ENCODE measurements around the gene MARK2. TPM values are rescaled to one million over a fixed set of nuclear protein-coding genes. Genes with fewer than 3 reads are reported as not detected.

Gene MARK2
- total RNA-seq, 1 donor from 2014 or later, result 25.4 TPM

- peak; percentile 28 for DNase-seq (ENCODE audit: low spot score)
- Mint-ChIP-seq H3K27me3 (ENCODE audit: insufficient read depth, low read depth) (peaks cover 2% of the 10 kb centered on the region), H3K27ac (peak overlapping the region; percentile 39), H3K36me3 (peaks cover 1% of the 10 kb centered on the region), H3K4me1 (peaks cover 55% of the 10 kb centered on the region), H3K9me3 (no peaks in the 10 kb centered on the region), H3K4me3 (peak overlapping the region; percentile 3)
- Histone ChIP-seq H3K9ac (peak overlapping the region; percentile 0), H4K20me1 (ENCODE audit: low read depth) (peaks cover 91% of the 10 kb centered on the region), H3K27ac (peak overlapping the region; percentile 80), H3K4me3 (no peak overlapping the region), H3K27me3 (no peaks in the 10 kb centered on the region), H3K36me3 (no peaks in the 10 kb centered on the region), H3K4me2 (peak overlapping the region; percentile 7), H3K4me1 (peaks cover 41% of the 10 kb centered on the region), H2AFZ (replicated peaks) (no peak overlapping the region), H3K79me2 (ENCODE audit: low read depth) (peaks cover 96% of the 10 kb centered on the region), H3K9me3 (ENCODE audit: low read depth) (no peaks in the 10 kb centered on the region), H3F3A (ENCODE audit: low read depth) (peaks cover 35% of the 10 kb centered on the region)
- TF ChIP-seq EZH2phosphoT487 (IDR thresholded peaks at IDR 0.05) (no peak), EZH2 (IDR thresholded peaks at IDR 0.05) (no peak), CTCF (IDR thresholded peaks at IDR 0.05) (no peak)
These were observed 41.5 kb downstream of the MARK2 start for GRCh38 chr11:63880403-63880790.

GRCh38 chr11:63882555-63883242 is 43.8 kb downstream of the MARK2 start:
- no peak overlapping the region for H2AFZ ChIP-seq (replicated peaks)
- H3K9me3 Mint-ChIP-seq, result no peaks in the 10 kb centered on the region
- peaks cover 38% of the 10 kb centered on the region for H3K4me1 ChIP-seq
- H3K4me3 ChIP-seq, result no peak overlapping the region
- H3K4me2 ChIP-seq, result peak overlapping the region; percentile 3
- no peak overlapping the region for H3K27ac ChIP-seq
- peaks cover 64% of the 10 kb centered on the region for H3K4me1 Mint-ChIP-seq
- H3K36me3 ChIP-seq, result no peaks in the 10 kb centered on the region
- H3K27me3 Mint-ChIP-seq (ENCODE audit: insufficient read depth, low read depth), result peaks cover 2% of the 10 kb centered on the region
- H3F3A ChIP-seq (ENCODE audit: low read depth), result peaks cover 35% of the 10 kb centered on the region
- no peaks in the 10 kb centered on the region for H3K9me3 ChIP-seq (ENCODE audit: low read depth)
- H3K36me3 Mint-ChIP-seq, result no peaks in the 10 kb centered on the region
- no peak overlapping the region for H3K9ac ChIP-seq
- peak overlapping the region; percentile 54 for H3K27ac Mint-ChIP-seq
- peaks cover 95% of the 10 kb centered on the region for H3K79me2 ChIP-seq (ENCODE audit: low read depth)
- H4K20me1 ChIP-seq (ENCODE audit: low read depth), result peaks cover 87% of the 10 kb centered on the region
- no peak overlapping the region for H3K4me3 Mint-ChIP-seq
- H3K27me3 ChIP-seq, result no peaks in the 10 kb centered on the region
- peak; percentile 52 for DNase-seq (ENCODE audit: low spot score)
- TF ChIP-seq CTCF (IDR thresholded peaks at IDR 0.05) (no peak), EZH2phosphoT487 (IDR thresholded peaks at IDR 0.05) (no peak), EZH2 (IDR thresholded peaks at IDR 0.05) (no peak)

GRCh38 chr11:63883791-63884190 is 44.9 kb downstream of the MARK2 start:
- peaks cover 90% of the 10 kb centered on the region for H4K20me1 ChIP-seq (ENCODE audit: low read depth)

More at GRCh38 chr11:63883791-63884190, 44.9 kb downstream of the MARK2 start:
- H3K4me1 Mint-ChIP-seq, result peaks cover 71% of the 10 kb centered on the region
- H3K27me3 Mint-ChIP-seq (ENCODE audit: insufficient read depth, low read depth), result peaks cover 2% of the 10 kb centered on the region
- Histone ChIP-seq H3K4me2 (no peak overlapping the region), H3K79me2 (ENCODE audit: low read depth) (peaks cover 95% of the 10 kb centered on the region), H3K27ac (peak overlapping the region; percentile 82), H3F3A (ENCODE audit: low read depth) (peaks cover 35% of the 10 kb centered on the region), H3K36me3 (no peaks in the 10 kb centered on the region), H3K9me3 (ENCODE audit: low read depth) (no peaks in the 10 kb centered on the region), H3K9ac (no peak overlapping the region), H3K4me3 (no peak overlapping the region), H3K4me1 (peaks cover 44% of the 10 kb centered on the region), H3K27me3 (no peaks in the 10 kb centered on the region), H2AFZ (replicated peaks) (no peak overlapping the region)
- no peak overlapping the region for H3K27ac Mint-ChIP-seq
- TF ChIP-seq EZH2phosphoT487 (IDR thresholded peaks at IDR 0.05) (no peak), CTCF (IDR thresholded peaks at IDR 0.05) (no peak), EZH2 (IDR thresholded peaks at IDR 0.05) (no peak)
- no peaks in the 10 kb centered on the region for H3K9me3 Mint-ChIP-seq
- no peak for DNase-seq (ENCODE audit: low spot score)
- no peak overlapping the region for H3K4me3 Mint-ChIP-seq
- no peaks in the 10 kb centered on the region for H3K36me3 Mint-ChIP-seq
